T-cell (primary cell): Measurements from ENCODE around the gene RABGAP1L. TPM values are rescaled to one million over a fixed set of nuclear protein-coding genes. Genes with fewer than 3 reads are reported as not detected.
A peak's percentile ranks its signal among the peaks of the same experiment; 100 is the strongest.

Experiments
- ATAC-seq, 4 experiments: fragments of 200-7000 bp in 3 of 4; fragments of 150-1000 bp in 1 of 4; cut with Tn5 transposase; replicated peaks in 1 of 4; 1 replicate in 3 of 4; 2 replicates in 1 of 4; pipeline ENCODE4 v1.10.0; 2021; ENCODE audit warnings: moderate library complexity in 3 of 4, mild to moderate bottlenecking in 2 of 4, moderate number of reproducible peaks in 1 of 4
- CTCF ChIA-PET, 2 donors: fragments of 300-600 bp; sonication (Branson Sonifier 250); formaldehyde crosslinking; loops; one replicate each; lab custom pipeline; 2022; ENCODE audit warnings: antibody characterized with exemption in 2 of 2; lab: Charles Lee
- POLR2A ChIA-PET, 2 donors: fragments of 300-600 bp; sonication (Branson Sonifier 250); formaldehyde crosslinking; loops; one replicate each; lab custom pipeline; 2022; ENCODE audit warnings: antibody characterized with exemption in 2 of 2; lab: Charles Lee
- DNase-seq, 35 experiments: peaks; one replicate each; pipeline versions ENCODE4 v3.0.0 to v3.0.0-alpha.2; 2013 to 2023
- H3K27ac ChIP-seq: one replicate; pipeline ENCODE4 v1.5.1; 2013; ENCODE audit warnings: low read length
- H3K27me3 ChIP-seq, 2 experiments: replicated peaks in 1 of 2; 1 replicate in 1 of 2; 2 replicates in 1 of 2; pipeline versions ENCODE4 v1.6.1 to v1.7.0; 2013; ENCODE audit warnings: low read length in 1 of 2, mixed read lengths in 1 of 2; ENCODE audit not compliant: control insufficient read depth in 2 of 2, insufficient read depth in 2 of 2; ENCODE audit errors: extremely low read depth in 1 of 2
- H3K36me3 ChIP-seq, 2 donors: 1 replicate in 1 of 2; 2 replicates in 1 of 2; pipeline versions ENCODE4 v1.6.1 to v1.7.0; 2013; ENCODE audit warnings: low read length in 1 of 2; ENCODE audit not compliant: control insufficient read depth in 2 of 2, insufficient read depth in 1 of 2; ENCODE audit errors: extremely low read depth in 1 of 2
- H3K4me1 ChIP-seq, 2 experiments: 1 replicate in 1 of 2; 2 replicates in 1 of 2; pipeline versions ENCODE4 v1.6.1 to v1.7.0; 2013; ENCODE audit warnings: low read length in 2 of 2, mixed read lengths in 1 of 2; ENCODE audit not compliant: insufficient read depth in 2 of 2, control insufficient read depth in 1 of 2; ENCODE audit errors: extremely low read depth in 1 of 2
- H3K4me3 ChIP-seq, 2 donors: 1 replicate in 1 of 2; 2 replicates in 1 of 2; pipeline versions ENCODE4 v1.5.1 to v1.7.0; 2013; ENCODE audit warnings: mild to moderate bottlenecking in 2 of 2, low read length in 1 of 2, moderate library complexity in 1 of 2; ENCODE audit not compliant: control insufficient read depth in 1 of 2; ENCODE audit errors: extremely low read depth in 1 of 2
- H3K9me3 ChIP-seq: 2 replicates; pipeline ENCODE4 v1.7.0; 2013
- H3K27ac Mint-ChIP-seq, 2 donors: one replicate each; pipeline ENCODE4 v1.8.0; 2020 to 2021; ENCODE audit warnings: mild to moderate bottlenecking in 2 of 2, mixed read lengths in 2 of 2
- H3K27me3 Mint-ChIP-seq, 2 donors: one replicate each; pipeline ENCODE4 v1.8.0; 2021 to 2022; ENCODE audit warnings: mixed read lengths in 2 of 2
- H3K36me3 Mint-ChIP-seq: one replicate; pipeline ENCODE4 v1.8.0; 2021; ENCODE audit warnings: mixed read lengths
- H3K4me1 Mint-ChIP-seq, 3 donors: one replicate each; pipeline ENCODE4 v1.8.0; 2020 to 2022; ENCODE audit warnings: mixed read lengths in 3 of 3, mild to moderate bottlenecking in 1 of 3
- H3K4me3 Mint-ChIP-seq, 3 donors: one replicate each; pipeline ENCODE4 v1.8.0; 2020 to 2022; ENCODE audit warnings: mild to moderate bottlenecking in 3 of 3, mixed read lengths in 3 of 3, moderate library complexity in 3 of 3
- H3K9me3 Mint-ChIP-seq, 3 donors: one replicate each; pipeline ENCODE4 v1.8.0; 2020 to 2022; ENCODE audit warnings: mixed read lengths in 3 of 3
- WGBS: methylation state at CpG from one replicate; pipeline ENCODE4 v1.1.5; 2013; ENCODE audit warnings: missing lambda C conversion rate; ENCODE audit not compliant: insufficient coverage; 5-methylcytosine and 5-hydroxymethylcytosine counted together
- total RNA-seq, 35 experiments: library from RNA in 6 of 35; stranded (reverse) in 6 of 35; fragments of 120-200 nt in 1 of 35; gene quantifications; one replicate each; pipeline versions ENCODE4 v1.2.1 to v1.2.4 and lab custom pipeline; 2013 to 2026

Gene RABGAP1L
- 100 to 1,000 TPM in 1 of 5 donors, 10 to 100 TPM in 4; 75.0 to 108 (median 82.3) TPM for total RNA-seq
- 111 TPM for total RNA-seq (2013)
- 41.3 to 241 (median 132) reads per million in 29 experiments for total RNA-seq (lab: John Stamatoyannopoulos, UW)

DNA sequence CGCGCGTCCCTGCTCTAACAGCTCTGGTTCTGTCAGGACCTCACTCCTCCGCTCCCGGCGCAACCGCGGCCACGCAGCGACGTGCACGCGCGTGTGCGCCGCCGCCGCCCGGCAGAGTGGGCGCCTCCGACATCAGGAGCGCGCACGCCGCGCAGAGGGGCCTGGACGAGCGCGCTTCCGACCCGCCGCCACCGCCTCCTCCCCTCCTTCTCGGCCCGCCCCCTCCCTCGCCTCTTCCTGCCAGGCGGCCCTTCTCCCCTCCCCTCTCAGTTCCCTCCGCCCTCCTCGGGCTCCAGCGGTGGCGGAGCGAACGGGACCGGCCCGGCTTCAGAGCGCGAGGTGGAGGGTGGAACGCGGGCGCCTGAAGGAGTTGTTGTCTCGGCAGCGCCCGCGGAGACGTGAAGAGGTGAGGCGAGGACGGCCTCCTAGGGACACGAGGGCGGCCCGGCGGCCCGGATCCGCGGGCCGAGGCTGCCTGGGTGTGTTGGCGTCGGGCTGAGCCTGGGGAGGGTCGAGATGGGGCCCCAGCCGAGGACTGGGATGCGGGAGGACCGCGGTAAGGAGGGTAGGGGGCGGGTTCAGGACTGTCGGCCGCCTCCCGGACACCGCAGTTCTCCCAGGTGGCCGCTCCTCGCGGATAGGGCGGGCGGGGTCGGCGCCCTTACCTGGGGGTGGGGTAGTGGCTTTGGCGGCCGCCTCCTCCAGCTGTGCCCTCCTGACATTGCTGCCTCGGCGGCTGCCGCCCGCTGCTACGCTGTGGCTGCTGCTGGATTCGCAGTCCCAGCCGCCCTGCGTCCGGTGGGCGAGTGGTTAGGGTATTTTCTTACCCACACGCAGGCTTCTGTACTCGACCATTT lies at the start of gene RABGAP1L:
RABGAP1L (plus strand) TSS at position 269 of the 857 bp plus-strand sequence.
- Histone ChIP-seq H3K4me3 (peak within 1 kb of the TSS; percentile 78 to 88), H3K27me3 (no peaks in the 10 kb centered on the region), H3K27ac (peak within 1 kb of the TSS; percentile 96), H3K4me1 (peaks cover 10 to 36% of the 10 kb centered on the region in 2 experiments), H3K36me3 (no peaks in the 10 kb centered on the region), H3K9me3 (no peaks in the 10 kb centered on the region)
- peak; percentile 79 to 97 (median 94) for DNase-seq
- Mint-ChIP-seq H3K27ac (peak within 1 kb of the TSS; percentile 96 to 98), H3K4me3 (peak within 1 kb of the TSS; percentile 91 to 95 (median 95)), H3K36me3 (no peaks in the 10 kb centered on the region), H3K27me3 (no peaks in the 10 kb centered on the region), H3K4me1 (peaks cover 49 to 68% (median 63%) of the 10 kb centered on the region in 3 donors), H3K9me3 (no peaks in the 10 kb centered on the region)
- CTCF ChIA-PET, result interaction anchor here in 1 of 2 donors (0.5 to 1.0 kb wide), 3 partner anchors 33 to 635 kb away, joined by 3 read pairs; no protein-coding TSS in a partner anchor
- under 1% methylated on average over 72 of the region's 98 CpGs for WGBS
- POLR2A ChIA-PET, result interaction anchor here in 1 of 2 donors (0.7 kb wide), 2 partner anchors 12 to 1876 kb away, joined by 3 to 4 read pairs; no protein-coding TSS in a partner anchor
- peak; percentile 88 to 93 (median 90) for ATAC-seq

DNA sequence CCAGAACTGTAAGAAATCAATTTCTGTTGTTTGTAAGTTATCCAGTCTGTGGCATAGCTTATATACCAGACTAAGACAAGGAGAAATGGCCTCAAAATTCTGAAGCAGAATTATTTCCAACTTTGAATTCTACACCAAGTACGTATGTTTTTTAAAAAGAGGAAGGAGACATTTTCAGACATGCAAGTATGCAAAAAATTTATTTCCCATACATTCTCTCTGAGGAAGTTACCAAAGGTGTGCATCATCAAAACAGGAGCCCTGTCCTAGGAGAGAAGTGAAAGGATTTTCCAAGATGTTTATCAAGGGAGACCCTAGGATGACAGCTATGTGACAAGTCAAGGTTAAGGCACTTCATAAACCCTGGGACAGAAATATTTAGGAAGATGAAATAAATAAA lies 49.3 kb upstream of the RABGAP1L start:
- Histone ChIP-seq H3K27ac (no peak overlapping the region), H3K9me3 (no peaks in the 10 kb centered on the region), H3K4me3 (no peak overlapping the region), H3K36me3 (no peaks in the 10 kb centered on the region), H3K27me3 (peaks cover 0 to 3% of the 10 kb centered on the region in 2 experiments), H3K4me1 (no peaks in the 10 kb centered on the region)
- ATAC-seq, result no peak
- Mint-ChIP-seq H3K4me3 (no peak overlapping the region), H3K27ac (no peak overlapping the region), H3K9me3 (no peaks in the 10 kb centered on the region), H3K27me3 (peaks cover 0 to 2% of the 10 kb centered on the region in 2 donors), H3K36me3 (no peaks in the 10 kb centered on the region), H3K4me1 (no peaks in the 10 kb centered on the region)
- no peak for DNase-seq
- WGBS, result no CpG with 5 or more reads among the region's 1 CpG
- ChIA-PET CTCF (no interaction called here), POLR2A (no interaction called here)

DNA sequence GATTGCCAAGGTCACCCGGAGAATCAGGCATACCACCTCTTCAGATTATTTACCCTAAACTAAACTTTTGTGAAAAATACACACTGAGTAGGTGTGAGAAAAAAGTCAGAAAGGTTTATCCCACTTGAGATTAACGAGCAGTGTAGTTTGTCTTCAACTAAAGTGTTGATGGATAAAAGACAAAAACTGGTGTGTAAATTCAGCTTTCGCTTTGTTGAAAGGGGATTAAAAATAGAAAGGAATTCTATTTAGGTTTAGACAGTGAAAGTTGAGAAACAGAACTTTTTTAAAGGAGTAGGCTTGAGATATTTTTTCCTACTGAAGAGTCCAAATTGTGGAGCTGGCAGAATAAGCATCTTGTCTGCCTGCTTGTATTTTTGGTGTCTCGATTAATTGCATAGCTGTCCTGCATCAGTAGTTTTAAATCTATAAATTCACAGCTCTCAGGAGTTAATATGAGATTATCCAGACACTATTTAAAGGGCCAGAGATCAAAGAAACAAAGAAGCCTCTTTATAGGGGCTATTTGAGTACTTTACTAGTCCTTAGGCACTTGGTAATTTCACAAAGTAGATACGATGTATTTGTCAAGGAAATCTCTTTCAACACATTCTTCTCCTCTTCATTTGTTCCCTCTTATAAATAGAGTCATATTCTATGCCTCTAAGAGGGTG lies 46.7 kb upstream of the RABGAP1L start:
- ChIA-PET POLR2A (no interaction called here), CTCF (interaction anchor here (0.9 to 1.6 kb wide), 2 partner anchors 13 to 105 kb away, joined by 4 read pairs; no protein-coding TSS in a partner anchor)
- Mint-ChIP-seq H3K9me3 (no peaks in the 10 kb centered on the region), H3K36me3 (no peaks in the 10 kb centered on the region), H3K4me3 (no peak overlapping the region), H3K27me3 (no peaks in the 10 kb centered on the region), H3K4me1 (no peaks in the 10 kb centered on the region), H3K27ac (no peak overlapping the region)
- H3K4me3 ChIP-seq, result no peak overlapping the region
- DNase-seq, result no peak
- no peak overlapping the region for H3K27ac ChIP-seq
- no peaks in the 10 kb centered on the region for H3K36me3 ChIP-seq
- no peaks in the 10 kb centered on the region for H3K9me3 ChIP-seq
- H3K4me1 ChIP-seq, result no peaks in the 10 kb centered on the region
- ATAC-seq, result no peak
- 79% methylated on average over 2 of the region's 5 CpGs for WGBS
- peaks cover 0 to 3% of the 10 kb centered on the region in 2 experiments for H3K27me3 ChIP-seq

DNA sequence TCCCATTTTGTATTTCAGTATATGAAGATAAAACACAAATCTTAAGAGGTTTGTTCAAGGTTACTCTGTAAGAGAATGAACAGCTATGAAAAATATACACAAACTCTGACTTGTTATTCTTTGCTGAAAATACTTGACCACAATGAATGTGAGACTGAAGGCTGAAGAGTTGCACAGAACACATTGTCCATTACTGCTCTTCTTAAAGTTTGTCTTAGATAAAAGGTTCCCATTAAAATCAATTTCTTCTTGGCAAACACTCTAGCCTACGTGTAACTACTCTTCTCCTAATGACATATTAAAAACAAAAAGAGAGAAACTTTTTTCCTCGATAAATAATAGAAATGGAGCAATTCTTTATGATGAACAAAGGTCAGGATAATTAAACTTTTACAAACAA lies 45.2 kb upstream of the RABGAP1L start:
- no peaks in the 10 kb centered on the region for H3K4me1 ChIP-seq
- H3K4me3 ChIP-seq, result no peak overlapping the region
- H3K27me3 Mint-ChIP-seq, result no peaks in the 10 kb centered on the region
- ChIA-PET POLR2A (no interaction called here), CTCF (interaction anchor here (0.5 to 0.8 kb wide), 2 partner anchors 49 to 74 kb away, joined by 3 to 8 read pairs; no protein-coding TSS in a partner anchor)
- no peak overlapping the region for H3K27ac ChIP-seq
- no peak overlapping the region for H3K4me3 Mint-ChIP-seq
- H3K4me1 Mint-ChIP-seq, result no peaks in the 10 kb centered on the region
- no peaks in the 10 kb centered on the region for H3K27me3 ChIP-seq
- no CpG with 5 or more reads among the region's 2 CpGs for WGBS
- no peaks in the 10 kb centered on the region for H3K9me3 Mint-ChIP-seq
- no peak overlapping the region for H3K27ac Mint-ChIP-seq
- no peaks in the 10 kb centered on the region for H3K9me3 ChIP-seq
- H3K36me3 Mint-ChIP-seq, result no peaks in the 10 kb centered on the region
- no peak for ATAC-seq
- DNase-seq, result no peak
- H3K36me3 ChIP-seq, result no peaks in the 10 kb centered on the region

DNA sequence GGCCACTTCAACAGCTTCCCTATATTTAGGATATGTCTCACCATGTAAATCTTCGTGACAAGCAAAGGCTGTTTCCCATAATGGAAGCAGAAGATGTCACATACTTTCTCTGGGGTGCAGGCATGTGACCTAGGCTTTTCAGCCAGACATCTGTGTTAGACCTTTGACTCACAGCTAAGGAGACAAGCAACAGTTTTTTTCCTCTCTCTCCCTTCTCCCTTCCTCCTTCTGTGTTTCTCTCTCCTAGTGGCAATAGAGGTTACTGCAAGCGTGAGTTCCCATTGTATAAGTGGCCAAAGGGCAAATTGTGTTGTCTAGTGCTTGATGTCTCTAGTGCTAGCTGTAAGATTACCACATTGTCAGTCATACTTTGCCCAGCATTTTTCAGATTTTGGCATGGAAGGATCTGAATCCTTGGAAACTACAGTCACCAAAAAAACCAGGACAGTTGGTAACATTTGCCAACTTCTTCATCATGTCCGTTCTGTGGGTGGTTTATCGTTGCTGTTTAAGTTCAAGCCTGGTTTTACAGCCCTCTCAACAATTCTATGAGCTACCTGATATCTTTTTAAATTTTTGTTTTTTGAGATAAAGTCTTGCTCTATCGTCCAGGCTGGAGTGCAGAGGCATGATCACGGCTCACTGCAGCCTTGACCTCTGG lies 44.4 kb upstream of the RABGAP1L start:
- peak in 9 of 35 experiments; percentile 2 to 60 (median 13) for DNase-seq
- 95% methylated on average over 2 of the region's 6 CpGs for WGBS
- CTCF ChIA-PET, result interaction anchor here (0.5 to 0.8 kb wide), 4 partner anchors 9 to 103 kb away, joined by 4 to 8 read pairs (median 6); no protein-coding TSS in a partner anchor
- peak; percentile 47 to 66 (median 58) for ATAC-seq
- Mint-ChIP-seq H3K9me3 (no peaks in the 10 kb centered on the region), H3K4me3 (no peak overlapping the region), H3K27me3 (no peaks in the 10 kb centered on the region), H3K27ac (no peak overlapping the region), H3K36me3 (no peaks in the 10 kb centered on the region), H3K4me1 (no peaks in the 10 kb centered on the region)
- POLR2A ChIA-PET, result interaction anchor here in 1 of 2 donors (0.6 kb wide), 1 partner anchor 169 kb away, joined by 3 read pairs; no protein-coding TSS in a partner anchor
- no peaks in the 10 kb centered on the region for H3K9me3 ChIP-seq
- no peaks in the 10 kb centered on the region for H3K27me3 ChIP-seq
- H3K4me3 ChIP-seq, result no peak overlapping the region
- no peaks in the 10 kb centered on the region for H3K36me3 ChIP-seq
- no peak overlapping the region for H3K27ac ChIP-seq
- H3K4me1 ChIP-seq, result no peaks in the 10 kb centered on the region
